Endothelial cell (in vitro differentiated cells): ENCODE measurements around the gene FMN1. TPM values are rescaled to one million over a fixed set of nuclear protein-coding genes. Genes with fewer than 3 reads are reported as not detected.
"Not testable (repeated sequence)": the region's sequence is repeated elsewhere in the genome, so short reads cannot be mapped to it uniquely, and the experiment has no call there.

Experiments used
- DNase-seq: peaks from one replicate; pipeline ENCODE4 v3.0.0; 2021; ENCODE audit warnings: low spot score
- H3K27ac Mint-ChIP-seq: one replicate; pipeline ENCODE4 v1.8.0; 2021; ENCODE audit warnings: mixed read lengths, inconsistent platforms; ENCODE audit not compliant: unreplicated experiment
- H3K27me3 Mint-ChIP-seq: one replicate; pipeline ENCODE4 v1.8.0; 2021; ENCODE audit warnings: mild to moderate bottlenecking, moderate library complexity, mixed read lengths, inconsistent platforms; ENCODE audit not compliant: unreplicated experiment
- H3K36me3 Mint-ChIP-seq: one replicate; pipeline ENCODE4 v1.8.0; 2021; ENCODE audit warnings: mild to moderate bottlenecking, low read depth, mixed read lengths, inconsistent platforms; ENCODE audit not compliant: unreplicated experiment
- H3K4me1 Mint-ChIP-seq: one replicate; pipeline ENCODE4 v1.8.0; 2021; ENCODE audit warnings: mild to moderate bottlenecking, mixed read lengths, inconsistent platforms; ENCODE audit not compliant: unreplicated experiment
- H3K4me3 Mint-ChIP-seq: one replicate; pipeline ENCODE4 v1.8.0; 2021; ENCODE audit warnings: mild to moderate bottlenecking, mixed read lengths, inconsistent platforms; ENCODE audit not compliant: unreplicated experiment
- H3K9me3 Mint-ChIP-seq: one replicate; pipeline ENCODE4 v1.8.0; 2021; ENCODE audit warnings: mixed read lengths, inconsistent platforms; ENCODE audit not compliant: unreplicated experiment
- total RNA-seq: library from RNA; stranded (reverse); fragmentation: NEBNext Ultra II Directional; extraction: Animal tissue kit (Norgen Biotek cat#: 25700); gene quantifications from one replicate; pipeline ENCODE4 v1.2.1, GENCODE V29; 2021; ENCODE audit not compliant: unreplicated experiment
- TF ChIP-seq, protein P1 (sequence below): fragments of 200-600 bp; sonication (generic); IDR thresholded peaks from one replicate; pipeline ENCODE4 v1.5.0; 2021; ENCODE audit warnings: antibody characterized with exemption; ENCODE audit not compliant: unreplicated experiment

FMN1 gene
- total RNA-seq, 1 donor from 2014 or later, result 1.3 TPM

- H3K4me3 Mint-ChIP-seq, result no peak overlapping the region
- TF ChIP-seq, protein P1, sequence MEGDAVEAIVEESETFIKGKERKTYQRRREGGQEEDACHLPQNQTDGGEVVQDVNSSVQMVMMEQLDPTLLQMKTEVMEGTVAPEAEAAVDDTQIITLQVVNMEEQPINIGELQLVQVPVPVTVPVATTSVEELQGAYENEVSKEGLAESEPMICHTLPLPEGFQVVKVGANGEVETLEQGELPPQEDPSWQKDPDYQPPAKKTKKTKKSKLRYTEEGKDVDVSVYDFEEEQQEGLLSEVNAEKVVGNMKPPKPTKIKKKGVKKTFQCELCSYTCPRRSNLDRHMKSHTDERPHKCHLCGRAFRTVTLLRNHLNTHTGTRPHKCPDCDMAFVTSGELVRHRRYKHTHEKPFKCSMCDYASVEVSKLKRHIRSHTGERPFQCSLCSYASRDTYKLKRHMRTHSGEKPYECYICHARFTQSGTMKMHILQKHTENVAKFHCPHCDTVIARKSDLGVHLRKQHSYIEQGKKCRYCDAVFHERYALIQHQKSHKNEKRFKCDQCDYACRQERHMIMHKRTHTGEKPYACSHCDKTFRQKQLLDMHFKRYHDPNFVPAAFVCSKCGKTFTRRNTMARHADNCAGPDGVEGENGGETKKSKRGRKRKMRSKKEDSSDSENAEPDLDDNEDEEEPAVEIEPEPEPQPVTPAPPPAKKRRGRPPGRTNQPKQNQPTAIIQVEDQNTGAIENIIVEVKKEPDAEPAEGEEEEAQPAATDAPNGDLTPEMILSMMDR, result no peak
- no peak for DNase-seq
- H3K4me1 Mint-ChIP-seq, result no peaks in the 10 kb centered on the region
- H3K9me3 Mint-ChIP-seq, result no peaks in the 10 kb centered on the region
- no peaks in the 10 kb centered on the region for H3K27me3 Mint-ChIP-seq
- H3K27ac Mint-ChIP-seq, result no peak overlapping the region
- H3K36me3 Mint-ChIP-seq, result no peaks in the 10 kb centered on the region
Measured at GRCh38 chr15:32852017-32852416, 342.5 kb downstream of the FMN1 start.

DNA sequence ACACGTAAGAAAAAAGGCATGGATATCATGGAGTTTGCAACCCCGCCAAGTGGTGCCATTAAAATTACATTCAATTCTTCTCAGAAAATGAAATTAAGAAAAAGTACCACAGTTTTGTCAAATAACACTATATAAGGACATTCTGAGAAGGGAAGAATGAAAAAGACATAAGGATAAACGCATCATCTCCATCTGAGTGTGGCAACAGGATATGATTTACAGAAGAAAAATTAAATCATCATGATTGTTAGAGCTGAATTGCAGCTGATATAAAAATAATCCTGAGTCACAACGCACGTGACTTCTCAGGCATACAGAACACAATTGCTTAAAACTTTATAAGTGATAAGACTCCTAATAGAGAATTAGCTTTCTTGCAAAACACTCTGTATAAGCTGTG, 342.9 kb downstream of the FMN1 start:
- H3K4me3 Mint-ChIP-seq, result no peak overlapping the region
- no peaks in the 10 kb centered on the region for H3K9me3 Mint-ChIP-seq
- no peaks in the 10 kb centered on the region for H3K36me3 Mint-ChIP-seq
- H3K27ac Mint-ChIP-seq, result no peak overlapping the region
- no peaks in the 10 kb centered on the region for H3K27me3 Mint-ChIP-seq
- H3K4me1 Mint-ChIP-seq, result no peaks in the 10 kb centered on the region
- TF ChIP-seq, protein P1, result no peak
- DNase-seq, result no peak

- no peak overlapping the region for H3K4me3 Mint-ChIP-seq
- TF ChIP-seq, protein P1, result no peak
- DNase-seq, result no peak
- no peak overlapping the region for H3K27ac Mint-ChIP-seq
- no peaks in the 10 kb centered on the region for H3K4me1 Mint-ChIP-seq
- no peaks in the 10 kb centered on the region for H3K27me3 Mint-ChIP-seq
- no peaks in the 10 kb centered on the region for H3K9me3 Mint-ChIP-seq
- H3K36me3 Mint-ChIP-seq, result no peaks in the 10 kb centered on the region
Measured at GRCh38 chr15:32849769-32850668, 344.5 kb downstream of the FMN1 start.

- H3K27ac Mint-ChIP-seq, H3K4me1 Mint-ChIP-seq, H3K9me3 Mint-ChIP-seq, H3K27me3 Mint-ChIP-seq, DNase-seq, H3K36me3 Mint-ChIP-seq, H3K4me3 Mint-ChIP-seq: not testable (repeated sequence)
Measured at GRCh38 chr15:32846671-32847070, 347.8 kb downstream of the FMN1 start.

- H3K4me1 Mint-ChIP-seq, result no peaks in the 10 kb centered on the region
- H3K27ac Mint-ChIP-seq, result no peak overlapping the region
- peaks cover 2% of the 10 kb centered on the region for H3K27me3 Mint-ChIP-seq
- DNase-seq, result no peak
- TF ChIP-seq, protein P1, result peak; percentile 80
- no peaks in the 10 kb centered on the region for H3K9me3 Mint-ChIP-seq
- H3K36me3 Mint-ChIP-seq, result no peaks in the 10 kb centered on the region
- no peak overlapping the region for H3K4me3 Mint-ChIP-seq
Measured at GRCh38 chr15:32844118-32844711, 350.3 kb downstream of the FMN1 start.
